Right atrium auricular region (tissue), 2 donors: ENCODE measurements around the gene KRT72. TPM values are rescaled to one million over a fixed set of nuclear protein-coding genes. Genes with fewer than 3 reads are reported as not detected.

Experiments used
- DNase-seq: peaks from one replicate; pipeline ENCODE4 v3.0.0-alpha.2; 2019; ENCODE audit warnings: low spot score
- H3K27ac ChIP-seq, 2 donors: fragments of 200-600 bp; sonication (generic); 1 replicate in 1 of 2; 2 replicates in 1 of 2; pipeline ENCODE4 v1.5.1; 2016 to 2019
- H3K27me3 ChIP-seq, 2 donors: fragments of 200-600 bp; sonication (generic); one replicate each; pipeline versions ENCODE4 v1.5.1 to v1.6.0; 2017 to 2019
- H3K36me3 ChIP-seq: fragments of 200-600 bp; sonication (generic); one replicate; pipeline ENCODE4 v1.5.1; 2016
- H3K4me1 ChIP-seq, 2 donors: fragments of 200-600 bp; sonication (generic); one replicate each; pipeline versions ENCODE4 v1.5.1 to v1.6.0; 2017 to 2019
- H3K4me3 ChIP-seq, 2 donors: fragments of 200-600 bp; sonication (generic); 1 replicate in 1 of 2; 2 replicates in 1 of 2; pipeline ENCODE4 v1.5.1; 2017 to 2019; ENCODE audit warnings: mild to moderate bottlenecking in 1 of 2, moderate library complexity in 1 of 2
- H3K9me3 ChIP-seq, 2 donors: fragments of 200-600 bp; sonication (generic); one replicate each; pipeline ENCODE4 v1.5.1; 2019
- total RNA-seq, 2 donors: library from RNA; depleted of rRNA; stranded (reverse); fragments of >200 nt; gene quantifications; one replicate each; pipeline ENCODE4 v1.1.0, GENCODE V29; 2016
- TF ChIP-seq, protein P1 (sequence below), 2 donors: fragments of 200-600 bp; sonication (generic); IDR thresholded peaks; one replicate each; pipeline ENCODE4 v1.5.1; 2019; ENCODE audit warnings: antibody characterized with exemption in 2 of 2

The KRT72 gene
- total RNA-seq, 2 donors from 2014 or later: not detected

DNA sequence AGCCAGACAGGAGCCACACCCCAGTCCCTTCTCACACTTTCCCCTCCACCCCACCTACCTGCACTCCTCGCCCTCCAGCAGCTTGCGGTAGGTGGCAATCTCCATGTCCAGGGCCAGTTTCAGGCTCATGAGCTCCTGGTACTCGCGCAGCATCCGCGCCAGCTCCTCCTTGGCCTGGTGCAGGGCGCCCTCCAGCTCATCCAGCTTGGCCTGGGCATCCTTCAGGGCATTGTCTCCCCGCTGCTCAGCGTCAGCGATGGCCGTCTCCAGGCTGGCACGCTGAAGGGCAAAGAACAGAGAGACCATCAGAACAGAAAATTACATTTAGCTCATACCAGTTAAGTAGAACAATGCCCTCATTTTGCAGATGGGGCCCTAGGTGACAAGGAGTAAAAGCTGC lies 33.2 kb downstream of the KRT72 start:
- TF ChIP-seq, protein P1, sequence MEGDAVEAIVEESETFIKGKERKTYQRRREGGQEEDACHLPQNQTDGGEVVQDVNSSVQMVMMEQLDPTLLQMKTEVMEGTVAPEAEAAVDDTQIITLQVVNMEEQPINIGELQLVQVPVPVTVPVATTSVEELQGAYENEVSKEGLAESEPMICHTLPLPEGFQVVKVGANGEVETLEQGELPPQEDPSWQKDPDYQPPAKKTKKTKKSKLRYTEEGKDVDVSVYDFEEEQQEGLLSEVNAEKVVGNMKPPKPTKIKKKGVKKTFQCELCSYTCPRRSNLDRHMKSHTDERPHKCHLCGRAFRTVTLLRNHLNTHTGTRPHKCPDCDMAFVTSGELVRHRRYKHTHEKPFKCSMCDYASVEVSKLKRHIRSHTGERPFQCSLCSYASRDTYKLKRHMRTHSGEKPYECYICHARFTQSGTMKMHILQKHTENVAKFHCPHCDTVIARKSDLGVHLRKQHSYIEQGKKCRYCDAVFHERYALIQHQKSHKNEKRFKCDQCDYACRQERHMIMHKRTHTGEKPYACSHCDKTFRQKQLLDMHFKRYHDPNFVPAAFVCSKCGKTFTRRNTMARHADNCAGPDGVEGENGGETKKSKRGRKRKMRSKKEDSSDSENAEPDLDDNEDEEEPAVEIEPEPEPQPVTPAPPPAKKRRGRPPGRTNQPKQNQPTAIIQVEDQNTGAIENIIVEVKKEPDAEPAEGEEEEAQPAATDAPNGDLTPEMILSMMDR (IDR thresholded peaks at IDR 0.05): no peak
- DNase-seq: no peak
- Histone ChIP-seq H3K4me1 (peaks cover 0 to 20% of the 10 kb centered on the region in 2 donors), H3K27ac (no peak overlapping the region), H3K36me3 (no peaks in the 10 kb centered on the region), H3K4me3 (no peak overlapping the region), H3K9me3 (no peaks in the 10 kb centered on the region), H3K27me3 (no peaks in the 10 kb centered on the region)

GRCh38 chr12:52566847-52567291 lies 34.4 kb downstream of the KRT72 start:
- Histone ChIP-seq H3K4me3 (no peak overlapping the region), H3K4me1 (peaks cover 0 to 20% of the 10 kb centered on the region in 2 donors), H3K9me3 (no peaks in the 10 kb centered on the region), H3K36me3 (no peaks in the 10 kb centered on the region), H3K27me3 (no peaks in the 10 kb centered on the region), H3K27ac (peak overlapping the region in 1 of 2 donors; percentile 16)
- DNase-seq: no peak
- TF ChIP-seq, protein P1 (IDR thresholded peaks at IDR 0.05): no peak

DNA sequence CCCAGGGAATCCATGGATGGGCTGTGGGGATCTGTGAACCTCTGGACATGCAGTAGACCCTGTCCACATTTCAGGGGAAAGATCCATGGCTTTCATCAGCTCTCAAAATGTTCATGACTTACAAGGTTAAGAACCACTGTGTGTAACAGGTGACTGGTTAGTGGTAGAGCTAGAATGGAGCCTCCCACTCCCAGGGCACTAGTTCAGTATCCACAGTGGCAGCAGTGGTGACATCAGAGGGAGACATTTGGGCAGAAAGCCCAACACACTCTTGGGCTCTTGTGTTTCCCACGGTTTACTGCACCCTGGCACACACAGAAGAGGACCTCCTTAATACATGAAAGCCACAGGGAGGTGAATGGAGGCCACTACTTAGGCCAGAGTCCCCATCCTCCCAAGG lies 36.7 kb downstream of the KRT72 start:
- H3K4me3 ChIP-seq: no peak overlapping the region
- no peak for DNase-seq
- no peaks in the 10 kb centered on the region for H3K36me3 ChIP-seq
- no peaks in the 10 kb centered on the region for H3K27me3 ChIP-seq
- TF ChIP-seq, protein P1 (IDR thresholded peaks at IDR 0.05): no peak
- H3K9me3 ChIP-seq: no peaks in the 10 kb centered on the region
- H3K27ac ChIP-seq: no peak overlapping the region
- H3K4me1 ChIP-seq: peaks cover 0 to 20% of the 10 kb centered on the region in 2 donors

DNA sequence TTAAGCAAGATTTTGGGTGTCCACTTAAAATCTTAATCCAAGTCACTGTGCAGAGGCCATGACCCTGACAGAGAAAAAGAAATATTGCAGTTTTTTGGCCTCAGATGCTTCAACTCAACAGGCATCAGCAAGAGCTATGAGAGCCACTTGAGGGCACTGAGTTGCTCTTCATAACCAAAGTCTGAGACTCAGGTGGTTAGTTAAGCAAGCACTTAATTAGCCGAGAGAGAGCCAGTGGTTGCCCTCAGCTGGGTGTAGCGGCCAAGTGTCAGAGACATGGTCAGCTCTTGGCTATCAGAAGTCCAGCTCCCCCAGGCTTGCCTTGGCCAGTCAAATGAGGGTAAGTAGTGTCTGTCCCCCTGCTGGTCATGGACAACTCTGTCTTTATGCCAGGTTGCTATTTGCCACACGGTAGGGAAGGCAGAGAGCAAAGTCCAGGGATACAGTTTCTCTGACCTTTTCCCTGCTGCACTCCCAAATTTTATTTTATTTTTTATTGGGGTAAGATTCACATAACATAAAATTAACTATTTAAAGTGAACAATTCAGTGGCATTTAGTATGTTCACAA lies 39.3 kb downstream of the KRT72 start:
- Histone ChIP-seq H3K36me3 (no peaks in the 10 kb centered on the region), H3K4me3 (no peak overlapping the region), H3K27ac (no peak overlapping the region), H3K4me1 (peaks cover 0 to 11% of the 10 kb centered on the region in 2 donors), H3K9me3 (no peaks in the 10 kb centered on the region), H3K27me3 (no peaks in the 10 kb centered on the region)
- TF ChIP-seq, protein P1 (IDR thresholded peaks at IDR 0.05): no peak
- no peak for DNase-seq

DNA sequence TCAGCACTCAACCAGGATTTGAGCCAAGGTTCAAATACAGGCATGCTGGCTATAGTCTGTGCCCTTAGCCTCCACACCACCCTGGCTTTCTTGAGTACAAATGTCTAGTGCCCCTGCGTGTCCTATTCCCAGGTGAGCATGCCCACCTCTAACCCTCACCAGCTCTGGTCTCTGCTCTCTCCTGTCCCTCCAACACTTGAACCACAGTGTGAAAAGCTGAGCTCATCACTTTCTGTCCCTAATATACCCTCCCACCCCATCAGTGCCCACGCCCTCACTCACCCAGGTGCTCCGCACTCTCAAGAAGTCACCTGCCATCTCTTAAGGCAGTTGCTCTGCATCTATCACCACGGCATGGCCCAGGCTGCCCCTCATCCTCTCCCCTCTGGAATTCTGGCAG lies 41.3 kb downstream of the KRT72 start:
- Histone ChIP-seq H3K27ac (no peak overlapping the region), H3K9me3 (no peaks in the 10 kb centered on the region), H3K4me3 (no peak overlapping the region), H3K27me3 (no peaks in the 10 kb centered on the region), H3K4me1 (no peaks in the 10 kb centered on the region), H3K36me3 (no peaks in the 10 kb centered on the region)
- TF ChIP-seq, protein P1 (IDR thresholded peaks at IDR 0.05): no peak
- no peak for DNase-seq
